NCI-H146 (cell line): ENCODE measurements around the gene CYP27B1.
"Not testable (repeated sequence)": the region's sequence is repeated elsewhere in the genome, so short reads cannot be mapped to it uniquely, and the experiment has no call there.

Experiments used
- DNase-seq: peaks from one replicate; lab custom pipeline; 2025; lab: John Stamatoyannopoulos, UW

The CYP27B1 gene

GRCh38 chr12:57782608-57783465, 16.0 kb upstream of the CYP27B1 start, which contains the start of gene TSFM:
Gene TSFM, plus strand, starts transcription at chr12:57782787. Its CDS starts 15 bp downstream, at chr12:57782802.
- DNase-seq, result peak; percentile 92

GRCh38 chr12:57782243-57782607, 15.3 kb upstream of the CYP27B1 start:
- no peak for DNase-seq

GRCh38 chr12:57781801-57782200, 14.9 kb upstream of the CYP27B1 start:
- DNase-seq, result no peak

GRCh38 chr12:57781244-57781643, 14.4 kb upstream of the CYP27B1 start:
- no peak for DNase-seq

GRCh38 chr12:57780284-57780897, 13.5 kb upstream of the CYP27B1 start:
- no peak for DNase-seq

GRCh38 chr12:57779736-57780135, 12.9 kb upstream of the CYP27B1 start:
- DNase-seq, result no peak

- DNase-seq, result no peak
Measured at GRCh38 chr12:57777911-57778310, 11.0 kb upstream of the CYP27B1 start.

GRCh38 chr12:57777367-57777766, 10.5 kb upstream of the CYP27B1 start:
- DNase-seq, result no peak

- no peak for DNase-seq
Measured at GRCh38 chr12:57776247-57776587, 9.3 kb upstream of the CYP27B1 start.

- no peak for DNase-seq
Measured at GRCh38 chr12:57775563-57776246, 8.8 kb upstream of the CYP27B1 start.

GRCh38 chr12:57775044-57775443, 8.2 kb upstream of the CYP27B1 start:
- no peak for DNase-seq

GRCh38 chr12:57774634-57775033, 7.8 kb upstream of the CYP27B1 start:
- DNase-seq, result not testable (repeated sequence)

GRCh38 chr12:57772429-57773322, 5.8 kb upstream of the CYP27B1 start, which contains the start of gene EEF1AKMT3:
Gene EEF1AKMT3, plus strand, starts transcription at chr12:57772614. Its CDS starts 111 bp downstream, at chr12:57772725.
- peak; percentile 72 for DNase-seq

GRCh38 chr12:57771873-57772428, 5.1 kb upstream of the CYP27B1 start, which contains the start of gene METTL1:
Gene METTL1, minus strand, starts transcription at chr12:57772105. Its CDS starts 22 bp downstream, at chr12:57772083.
- DNase-seq, result peak; percentile 95

GRCh38 chr12:57771236-57771872, 4.5 kb upstream of the CYP27B1 start:
- peak; percentile 88 for DNase-seq

GRCh38 chr12:57770734-57771133, 3.9 kb upstream of the CYP27B1 start:
- no peak for DNase-seq

GRCh38 chr12:57769594-57769993, 2.7 kb upstream of the CYP27B1 start:
- no peak for DNase-seq

GRCh38 chr12:57767876-57768275, 998 bp upstream of the CYP27B1 start:
- DNase-seq, result no peak

- no peak for DNase-seq
Measured at GRCh38 chr12:57767305-57767698, 424 bp upstream of the CYP27B1 start.

- DNase-seq, result peak; percentile 17
Measured at GRCh38 chr12:57765698-57766463, 997 bp downstream of the CYP27B1 start.
